T47D (cell line): Measurements from ENCODE around the gene EFHC1.

Source experiments
- DNase-seq, 2 experiments: peaks; one replicate each; pipeline versions ENCODE4 v3.0.0 to v3.0.0-alpha.2; 2011 to 2012; ENCODE audit warnings: low read depth in 1 of 2, low spot score in 1 of 2
- JUND ChIP-seq: IDR thresholded peaks from 2 replicates; pipeline ENCODE4 v1.6.1; 2012; ENCODE audit warnings: low read depth
- in situ Hi-C: cut with HindIII; loops from 2 replicates; pipeline ENCODE4 v1.10.0; 2016; ENCODE audit warnings: low sequenced_read_pairs, low pct_unique_long_range_greater_than_20kb

EFHC1 gene

GRCh38 chr6:52523378-52524142 is 103.4 kb downstream of the EFHC1 start:
- in situ Hi-C loops, result no loop called here

DNA sequence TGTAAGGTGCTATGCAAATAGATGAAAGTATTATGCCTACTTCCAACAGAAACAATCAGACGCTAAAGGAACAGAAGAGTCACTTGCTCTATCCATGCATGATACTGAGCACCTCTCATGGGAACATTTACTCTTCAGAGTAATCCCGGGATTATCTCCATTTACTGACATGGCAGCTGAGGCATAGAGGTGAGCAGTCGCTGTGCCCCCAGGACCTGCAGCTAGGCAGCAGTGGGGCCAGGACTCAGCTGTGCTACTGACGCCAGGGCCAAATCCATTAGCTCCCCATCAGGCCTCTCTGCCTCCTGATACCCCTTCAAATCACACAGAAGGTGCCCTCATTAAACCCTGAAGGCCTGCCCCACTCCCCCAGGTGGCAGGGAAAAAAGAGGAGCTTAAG is 104.8 kb downstream of the EFHC1 start:
- no peak for TF ChIP-seq JUND
- in situ Hi-C loops, result no loop called here
- no peak for DNase-seq

More at GRCh38 chr6:52523378-52524142, 103.4 kb downstream of the EFHC1 start:
- no peak for DNase-seq
- no peak for TF ChIP-seq JUND

- in situ Hi-C loops, result no loop called here
- no peak for DNase-seq
- no peak for TF ChIP-seq JUND
Observed at GRCh38 chr6:52526634-52527033, 106.5 kb downstream of the EFHC1 start.

DNA sequence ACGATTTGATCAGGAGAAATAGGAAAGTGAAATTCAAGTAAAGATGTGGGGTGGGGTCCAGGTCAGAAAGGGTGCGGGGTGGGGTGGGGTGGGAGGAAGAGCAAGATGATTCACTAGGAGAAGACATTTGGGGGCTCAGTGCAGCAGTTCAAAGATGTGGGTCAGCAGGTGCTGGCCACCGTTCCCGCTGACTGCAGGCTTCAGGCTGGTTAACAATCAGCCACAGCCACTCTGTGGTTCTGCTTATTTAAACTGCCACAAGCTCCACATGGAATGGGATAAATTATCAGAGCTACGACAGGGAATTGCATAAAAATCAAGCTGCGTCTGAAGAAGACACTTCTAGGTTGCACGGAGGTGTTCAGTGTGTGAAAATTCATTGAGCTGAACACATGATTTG is 107.3 kb downstream of the EFHC1 start:
- no peak for DNase-seq
- TF ChIP-seq JUND, result no peak
- in situ Hi-C loops, result no loop called here

GRCh38 chr6:52529311-52529710 is 109.2 kb downstream of the EFHC1 start:
- no peak for TF ChIP-seq JUND
- in situ Hi-C loops, result no loop called here
- DNase-seq, result no peak

- in situ Hi-C loops, result no loop called here
- DNase-seq, result no peak
- no peak for TF ChIP-seq JUND
Observed at GRCh38 chr6:52530351-52530750, 110.2 kb downstream of the EFHC1 start.

GRCh38 chr6:52531396-52531795 is 111.3 kb downstream of the EFHC1 start:
- in situ Hi-C loops, result no loop called here
- DNase-seq, result no peak
- no peak for TF ChIP-seq JUND

GRCh38 chr6:52531834-52532233 is 111.7 kb downstream of the EFHC1 start:
- no peak for TF ChIP-seq JUND
- no peak for DNase-seq
- in situ Hi-C loops, result no loop called here

DNA sequence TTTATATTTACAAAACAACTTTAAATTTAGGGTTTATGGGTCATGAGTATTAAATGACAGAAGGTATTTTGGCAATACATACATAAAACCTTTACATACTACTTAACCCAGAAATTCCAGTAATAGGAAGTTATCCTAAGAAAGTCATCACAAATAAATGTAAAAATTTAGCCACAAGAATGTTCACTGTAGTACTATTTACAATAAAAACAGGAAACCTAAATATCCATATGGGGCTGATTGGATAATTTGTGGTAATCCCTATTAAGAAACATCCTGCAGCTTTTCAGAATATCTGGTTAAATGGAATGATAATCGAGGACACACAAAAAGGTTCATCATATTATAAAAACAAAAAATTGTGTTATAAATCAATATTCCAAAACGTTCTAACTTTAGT is 112.3 kb downstream of the EFHC1 start:
- in situ Hi-C loops, result no loop called here
- DNase-seq, result no peak
- TF ChIP-seq JUND, result no peak

- no peak for TF ChIP-seq JUND
- in situ Hi-C loops, result no loop called here
Observed at GRCh38 chr6:52533491-52533890, 113.3 kb downstream of the EFHC1 start.

GRCh38 chr6:52534363-52534762 is 114.2 kb downstream of the EFHC1 start:
- no peak for DNase-seq
- in situ Hi-C loops, result no loop called here
- no peak for TF ChIP-seq JUND

More at GRCh38 chr6:52533491-52533890, 113.3 kb downstream of the EFHC1 start:
- no peak for DNase-seq

GRCh38 chr6:52534966-52535390 is 114.8 kb downstream of the EFHC1 start:
- no peak for TF ChIP-seq JUND
- in situ Hi-C loops, result no loop called here
- no peak for DNase-seq

DNA sequence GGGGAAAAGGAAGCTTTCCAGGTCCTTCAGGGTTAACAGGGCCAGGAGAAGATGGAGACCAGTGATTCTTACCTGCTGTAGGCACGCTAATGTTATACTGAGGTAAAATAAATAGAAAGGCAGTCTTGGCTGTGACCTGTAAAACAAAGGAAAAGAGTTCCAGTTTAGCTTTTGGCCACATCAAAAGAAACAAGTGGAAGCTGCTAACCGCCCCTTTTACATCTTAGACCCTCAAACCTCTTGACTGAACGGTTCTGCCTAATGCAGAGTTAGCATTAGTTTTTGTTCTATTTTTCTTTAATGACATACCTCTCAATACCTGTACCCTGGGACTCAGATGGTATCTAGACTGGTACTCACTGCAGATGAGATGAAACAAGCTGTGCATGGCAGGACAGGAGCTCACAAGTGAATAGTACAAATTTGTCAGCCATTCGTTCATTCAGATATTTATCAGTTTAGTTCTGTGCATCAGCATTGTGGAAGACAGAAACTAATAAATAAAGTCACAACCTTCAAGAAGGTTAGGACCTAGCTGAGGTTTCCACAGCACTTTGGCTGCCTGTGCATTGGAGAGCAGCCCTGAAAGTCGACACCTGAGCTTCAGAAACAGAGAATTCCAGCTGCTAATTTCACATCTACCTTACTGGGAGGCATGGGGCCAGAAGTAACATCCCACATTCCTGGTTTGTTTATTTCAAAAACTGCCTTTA is 115.7 kb downstream of the EFHC1 start:
- no peak for TF ChIP-seq JUND
- DNase-seq, result no peak
- in situ Hi-C loops, result no loop called here

DNA sequence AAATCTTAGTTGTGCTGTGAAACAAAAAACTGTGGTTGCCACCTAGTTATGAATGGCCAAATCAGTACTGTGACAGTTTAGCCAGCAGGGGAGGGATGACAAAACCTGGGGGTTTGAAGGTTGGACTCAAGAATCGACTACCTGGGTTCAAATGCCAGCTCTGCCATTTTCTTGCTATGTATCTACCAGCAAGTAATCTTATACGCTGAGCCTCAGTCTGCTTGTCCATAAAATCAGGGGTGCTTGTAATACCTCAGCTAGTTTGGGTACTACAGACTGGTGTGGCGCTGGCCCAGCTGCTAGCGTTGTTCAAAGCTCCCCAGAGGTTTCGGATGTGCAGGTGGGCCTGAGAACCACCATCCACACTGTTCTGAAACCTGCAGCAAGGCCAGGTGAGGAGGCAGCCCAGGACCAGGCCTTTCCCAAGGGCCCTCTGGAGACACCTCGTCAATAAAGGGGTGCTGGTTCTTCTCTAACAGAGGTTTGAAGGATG is 116.3 kb downstream of the EFHC1 start:
- no peak for TF ChIP-seq JUND
- DNase-seq, result no peak
- in situ Hi-C loops, result no loop called here
